Measurements from ENCODE around the gene AIG1. TPM values are rescaled to one million over a fixed set of nuclear protein-coding genes. Genes with fewer than 3 reads are reported as not detected.
A peak's percentile ranks its signal among the peaks of the same experiment; 100 is the strongest.
"Not testable (repeated sequence)": the region's sequence is repeated elsewhere in the genome, so short reads cannot be mapped to it uniquely, and the experiment has no call there.

AIG1 gene
- total and polyA plus RNA-seq, 2 donors, result 9.1 to 16.5 TPM

DNA sequence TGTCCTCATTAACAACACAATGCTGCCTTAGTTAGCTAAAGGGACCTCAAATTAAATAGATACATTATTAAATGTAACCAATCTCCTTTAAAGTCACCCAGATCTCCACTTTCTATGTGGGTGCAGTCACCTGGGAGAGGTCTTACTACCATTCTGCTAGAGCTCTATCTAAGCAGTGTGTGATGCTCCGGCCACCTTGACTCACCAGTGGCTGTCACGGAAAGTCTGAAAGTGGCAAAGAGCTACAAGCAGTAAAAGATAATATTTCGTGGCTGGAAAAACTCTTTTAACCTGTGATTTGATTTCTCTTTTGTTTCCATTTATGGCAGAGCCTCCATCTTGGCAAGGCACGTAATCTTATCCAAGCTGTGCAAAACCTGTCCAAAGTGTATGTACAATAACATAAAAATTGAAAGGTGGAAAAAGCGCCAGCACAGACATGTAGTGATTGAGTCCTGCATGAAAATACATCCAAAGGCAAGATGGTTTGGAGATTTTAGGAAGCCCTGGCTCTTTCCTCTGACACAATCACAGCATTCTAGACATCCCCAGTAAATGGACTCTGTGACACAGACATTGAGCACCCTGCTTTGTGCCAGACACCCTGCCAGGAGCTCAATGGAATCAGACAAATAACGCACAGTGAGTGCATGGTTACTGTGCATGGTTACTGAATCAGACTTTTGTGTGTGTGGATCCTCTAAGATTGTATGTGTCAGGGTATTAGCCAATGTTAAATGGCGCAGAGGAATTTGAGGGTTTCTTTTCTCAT, 273.2 kb downstream of the AIG1 start:
- no peaks in the 10 kb centered on the region for H3K4me1 ChIP-seq (ENCODE audit: control insufficient read depth in 2 of 2, insufficient read depth in 2 of 2, low read length in 2 of 2)
- H3K36me3 ChIP-seq (ENCODE audit: control insufficient read depth in 2 of 2, insufficient read depth in 2 of 2, low read length in 1 of 2), result no peaks in the 10 kb centered on the region
- H3K27ac ChIP-seq (ENCODE audit: low read depth in 1 of 2, low read length in 1 of 2), result no peak overlapping the region
- H3K27me3 ChIP-seq (ENCODE audit: control insufficient read depth in 2 of 2, insufficient read depth in 1 of 2, low read length in 1 of 2), result no peaks in the 10 kb centered on the region
- no peak for DNase-seq (ENCODE audit: low read depth in 6 of 9, low spot score in 9 of 9)
- WGBS, result 95% methylated on average over 7 of the region's 7 CpGs
- no peak overlapping the region for H3K4me3 ChIP-seq (ENCODE audit: low read length in 2 of 2)
- H3K9me3 ChIP-seq (ENCODE audit: control insufficient read depth in 2 of 2, insufficient read depth in 1 of 2, low read length in 1 of 2), result no peaks in the 10 kb centered on the region

DNA sequence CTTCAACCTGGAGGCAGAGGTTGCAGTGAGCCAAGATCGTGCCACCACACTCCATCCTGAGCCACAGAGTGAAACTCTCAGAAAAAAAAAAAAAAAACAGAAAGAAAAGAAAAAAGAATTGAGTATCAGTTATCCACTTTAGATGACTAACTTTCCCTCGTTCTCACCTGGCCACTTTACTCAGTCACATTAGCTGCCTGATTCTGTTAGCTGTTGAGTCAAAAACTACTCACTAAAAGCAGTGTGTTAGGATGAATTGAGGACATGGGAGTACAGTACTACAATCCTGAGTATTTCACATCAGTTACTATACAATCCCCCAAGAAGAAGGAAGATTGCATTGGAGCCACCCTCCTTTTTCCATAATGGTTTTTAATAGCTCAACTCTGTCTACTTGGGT, 275.2 kb downstream of the AIG1 start:
- H3K27ac ChIP-seq (ENCODE audit: low read depth in 1 of 2, low read length in 1 of 2), result no peak overlapping the region
- no peak for DNase-seq (ENCODE audit: low read depth in 6 of 9, low spot score in 9 of 9)
- WGBS, result over 99% methylated on average over 2 of the region's 2 CpGs
- no peaks in the 10 kb centered on the region for H3K9me3 ChIP-seq (ENCODE audit: control insufficient read depth in 2 of 2, insufficient read depth in 1 of 2, low read length in 1 of 2)
- H3K4me1 ChIP-seq (ENCODE audit: control insufficient read depth in 2 of 2, insufficient read depth in 2 of 2, low read length in 2 of 2), result no peaks in the 10 kb centered on the region
- no peaks in the 10 kb centered on the region for H3K27me3 ChIP-seq (ENCODE audit: control insufficient read depth in 2 of 2, insufficient read depth in 1 of 2, low read length in 1 of 2)
- no peak overlapping the region for H3K4me3 ChIP-seq (ENCODE audit: low read length in 2 of 2)
- no peaks in the 10 kb centered on the region for H3K36me3 ChIP-seq (ENCODE audit: control insufficient read depth in 2 of 2, insufficient read depth in 2 of 2, low read length in 1 of 2)

DNA sequence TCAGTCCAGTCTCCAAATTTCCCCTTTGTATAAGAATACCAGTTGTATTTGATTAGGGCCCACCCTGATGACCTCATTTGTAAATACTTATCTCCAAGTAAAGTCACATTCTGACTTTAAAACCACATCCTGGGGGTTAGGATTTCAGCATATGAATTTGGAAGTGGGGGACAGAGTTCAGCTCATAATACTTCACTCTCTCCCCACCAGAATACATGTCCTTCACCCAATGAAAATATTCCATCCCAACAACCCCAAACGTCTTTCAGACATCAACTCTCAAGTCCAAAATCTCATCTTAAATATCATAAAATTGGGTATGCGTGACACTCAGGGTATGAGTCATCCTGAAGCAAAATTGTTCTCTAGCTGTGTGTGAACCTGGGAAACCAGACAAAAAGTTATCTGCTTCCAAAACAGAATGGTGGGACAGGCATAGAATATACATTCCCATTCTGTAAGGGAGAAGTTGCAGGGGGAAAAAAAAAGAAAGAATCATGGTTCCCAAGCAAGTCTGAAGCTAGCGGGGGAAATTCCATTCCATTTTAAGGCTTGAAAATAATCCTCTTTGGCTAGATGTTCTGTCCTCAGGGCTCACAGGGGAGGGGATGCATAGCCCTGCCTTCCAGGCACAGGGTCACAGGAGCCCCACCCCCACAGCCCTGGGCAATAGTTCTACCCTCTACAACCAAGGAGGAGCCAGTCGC, 275.9 kb downstream of the AIG1 start:
- Histone ChIP-seq H3K36me3 (ENCODE audit: control insufficient read depth in 2 of 2, insufficient read depth in 2 of 2, low read length in 1 of 2) (no peaks in the 10 kb centered on the region), H3K9me3 (ENCODE audit: control insufficient read depth in 2 of 2, insufficient read depth in 1 of 2, low read length in 1 of 2) (no peaks in the 10 kb centered on the region), H3K4me1 (ENCODE audit: control insufficient read depth in 2 of 2, insufficient read depth in 2 of 2, low read length in 2 of 2) (no peaks in the 10 kb centered on the region), H3K27me3 (ENCODE audit: control insufficient read depth in 2 of 2, insufficient read depth in 1 of 2, low read length in 1 of 2) (no peaks in the 10 kb centered on the region), H3K4me3 (ENCODE audit: low read length in 2 of 2) (no peak overlapping the region), H3K27ac (ENCODE audit: low read depth in 1 of 2, low read length in 1 of 2) (no peak overlapping the region)
- no peak for DNase-seq (ENCODE audit: low read depth in 6 of 9, low spot score in 9 of 9)
- 96% methylated on average over 4 of the region's 4 CpGs for WGBS

DNA sequence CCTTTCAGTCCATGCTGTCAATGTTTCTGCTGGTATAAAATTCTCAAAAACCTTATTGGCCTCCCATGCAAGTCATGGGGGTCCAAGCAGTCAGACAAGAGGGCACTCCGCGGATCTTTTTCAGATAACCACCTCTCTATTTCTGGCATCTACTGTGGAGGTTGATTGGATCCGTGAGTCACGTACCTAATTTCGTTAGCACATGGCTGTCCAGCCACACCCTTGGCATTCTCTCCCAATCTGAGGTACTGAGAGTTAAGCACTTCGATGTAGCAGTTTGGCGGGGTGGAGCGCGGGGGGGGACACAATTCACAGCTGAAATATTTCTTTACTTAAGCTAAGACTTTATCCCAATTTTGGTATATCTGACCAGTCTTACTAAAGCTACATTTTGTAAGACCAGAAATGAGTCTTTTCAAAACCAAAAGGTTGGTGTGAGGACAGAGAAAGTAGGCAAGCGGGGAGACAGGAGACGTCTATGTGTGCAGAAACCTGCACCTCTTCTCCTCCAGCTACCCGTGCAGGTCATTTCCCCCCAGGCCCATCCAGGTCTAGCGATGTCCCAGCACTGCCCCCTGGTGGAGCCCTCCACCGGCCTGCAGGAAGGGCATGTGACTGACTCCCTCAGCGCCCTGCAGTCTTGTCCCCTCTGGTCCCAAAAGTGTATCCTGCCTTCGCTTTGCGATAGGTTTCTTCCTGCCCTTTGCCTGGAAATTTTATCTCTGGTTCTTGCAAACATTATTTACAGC, 276.7 kb downstream of the AIG1 start:
- Histone ChIP-seq H3K9me3 (ENCODE audit: control insufficient read depth in 2 of 2, insufficient read depth in 1 of 2, low read length in 1 of 2) (no peaks in the 10 kb centered on the region), H3K27ac (ENCODE audit: low read depth in 1 of 2, low read length in 1 of 2) (no peak overlapping the region), H3K27me3 (ENCODE audit: control insufficient read depth in 2 of 2, insufficient read depth in 1 of 2, low read length in 1 of 2) (no peaks in the 10 kb centered on the region), H3K4me3 (ENCODE audit: low read length in 2 of 2) (no peak overlapping the region), H3K4me1 (ENCODE audit: control insufficient read depth in 2 of 2, insufficient read depth in 2 of 2, low read length in 2 of 2) (no peaks in the 10 kb centered on the region), H3K36me3 (ENCODE audit: control insufficient read depth in 2 of 2, insufficient read depth in 2 of 2, low read length in 1 of 2) (no peaks in the 10 kb centered on the region)
- WGBS, result 94% methylated on average over 17 of the region's 17 CpGs
- DNase-seq (ENCODE audit: low read depth in 6 of 9, low spot score in 9 of 9), result peak in 6 of 9 donors; percentile 5 to 49 (median 16)

DNA sequence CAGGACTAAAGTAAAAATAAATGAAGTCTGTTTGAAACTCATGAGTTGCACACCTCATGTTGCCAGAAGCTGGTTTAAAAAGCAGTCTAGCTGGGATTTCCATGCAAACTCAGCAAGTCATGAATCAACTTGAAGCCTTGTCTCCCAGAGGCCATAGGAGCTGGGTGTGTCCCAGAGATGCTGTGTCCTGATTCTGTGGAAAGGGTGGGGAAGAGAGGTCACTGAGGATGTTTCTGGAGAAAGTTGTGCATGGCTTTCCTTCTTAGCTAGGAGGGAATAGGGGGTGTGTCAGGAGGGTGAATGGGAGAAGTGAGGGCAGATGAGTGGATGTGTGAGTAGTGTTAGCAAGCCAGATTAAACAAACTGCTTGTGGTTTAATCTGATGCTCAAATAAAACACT, 278.5 kb downstream of the AIG1 start:
- Histone ChIP-seq H3K27ac (ENCODE audit: low read depth in 1 of 2, low read length in 1 of 2) (no peak overlapping the region), H3K9me3 (ENCODE audit: control insufficient read depth in 2 of 2, insufficient read depth in 1 of 2, low read length in 1 of 2) (no peaks in the 10 kb centered on the region), H3K4me1 (ENCODE audit: control insufficient read depth in 2 of 2, insufficient read depth in 2 of 2, low read length in 2 of 2) (no peaks in the 10 kb centered on the region), H3K36me3 (ENCODE audit: control insufficient read depth in 2 of 2, insufficient read depth in 2 of 2, low read length in 1 of 2) (no peaks in the 10 kb centered on the region), H3K27me3 (ENCODE audit: control insufficient read depth in 2 of 2, insufficient read depth in 1 of 2, low read length in 1 of 2) (no peaks in the 10 kb centered on the region), H3K4me3 (ENCODE audit: low read length in 2 of 2) (no peak overlapping the region)
- DNase-seq (ENCODE audit: low read depth in 6 of 9, low spot score in 9 of 9), result no peak

DNA sequence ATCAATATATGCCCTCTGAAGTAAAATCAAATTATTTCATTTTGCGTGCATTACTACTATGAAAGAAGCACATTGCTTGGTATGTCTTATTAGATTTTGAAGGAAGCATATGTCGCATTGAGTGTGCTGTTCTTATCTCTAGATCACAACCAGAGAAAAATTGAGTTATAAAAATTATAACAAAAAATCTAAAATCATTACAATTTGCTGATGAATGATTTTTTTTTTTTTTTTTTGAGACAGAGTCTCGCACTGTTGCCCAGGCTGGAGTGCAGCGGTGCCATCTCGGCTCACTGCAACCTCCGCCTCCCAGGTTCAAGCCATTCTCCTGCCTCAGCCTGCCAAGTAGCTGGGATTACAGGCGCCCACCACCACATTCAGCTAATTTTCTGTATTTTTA, 284.8 kb downstream of the AIG1 start:
- DNase-seq (ENCODE audit: low read depth in 6 of 9, low spot score in 9 of 9); H3K36me3 ChIP-seq (ENCODE audit: control insufficient read depth in 2 of 2, insufficient read depth in 2 of 2, low read length in 1 of 2): not testable (repeated sequence)
- 97% methylated on average over 7 of the region's 7 CpGs for WGBS

DNA sequence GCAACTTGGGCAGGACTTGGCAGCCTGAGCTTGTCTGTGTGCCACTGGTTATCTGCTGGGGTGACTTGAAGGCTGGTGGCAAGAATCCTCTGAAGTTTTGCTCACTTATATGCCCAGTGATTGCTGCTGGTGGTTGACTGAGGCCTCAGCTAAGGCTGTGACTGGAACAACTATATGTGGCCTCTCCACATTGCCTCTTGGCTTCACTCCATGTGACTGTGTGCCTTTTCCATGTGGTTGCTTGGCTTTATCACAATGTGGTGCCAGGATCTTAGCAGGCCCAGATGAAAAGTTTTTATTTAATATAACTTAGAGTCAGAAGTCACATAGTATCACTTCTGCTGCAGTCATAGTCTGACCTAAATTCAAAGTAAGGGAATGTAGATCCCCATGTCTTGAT, 285.3 kb downstream of the AIG1 start:
- DNase-seq (ENCODE audit: low read depth in 6 of 9, low spot score in 9 of 9), result no peak
- Histone ChIP-seq H3K9me3 (ENCODE audit: control insufficient read depth in 2 of 2, insufficient read depth in 1 of 2, low read length in 1 of 2) (no peaks in the 10 kb centered on the region), H3K4me3 (ENCODE audit: low read length in 2 of 2) (no peak overlapping the region)

More for the DNA sequence above, 284.8 kb downstream of the AIG1 start:
- not testable (repeated sequence) for H3K4me3 ChIP-seq (ENCODE audit: low read length in 2 of 2); H3K27me3 ChIP-seq (ENCODE audit: control insufficient read depth in 2 of 2, insufficient read depth in 1 of 2, low read length in 1 of 2); H3K9me3 ChIP-seq (ENCODE audit: control insufficient read depth in 2 of 2, insufficient read depth in 1 of 2, low read length in 1 of 2); H3K27ac ChIP-seq (ENCODE audit: low read depth in 1 of 2, low read length in 1 of 2); H3K4me1 ChIP-seq (ENCODE audit: control insufficient read depth in 2 of 2, insufficient read depth in 2 of 2, low read length in 2 of 2)

DNA sequence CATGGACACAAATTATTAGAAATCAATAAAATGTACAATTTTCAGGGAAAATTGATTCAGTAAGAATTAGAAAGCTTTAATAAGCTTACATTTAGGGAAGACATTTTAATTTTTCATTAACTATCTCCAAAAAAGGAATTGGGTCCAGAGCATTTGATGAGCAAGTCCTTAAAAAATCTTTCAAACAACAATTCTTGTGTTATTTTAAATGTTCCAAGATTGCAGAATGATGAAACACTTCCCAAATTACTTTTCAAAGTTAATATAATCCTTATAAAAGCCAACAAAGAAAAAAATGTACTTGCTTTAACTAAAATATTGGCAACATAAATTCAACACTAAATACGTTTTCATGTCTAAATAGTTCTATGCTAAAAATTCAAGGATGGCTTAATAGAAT, 287.8 kb downstream of the AIG1 start:
- H3K27me3 ChIP-seq (ENCODE audit: control insufficient read depth in 2 of 2, insufficient read depth in 1 of 2, low read length in 1 of 2), result no peaks in the 10 kb centered on the region
- H3K9me3 ChIP-seq (ENCODE audit: control insufficient read depth in 2 of 2, insufficient read depth in 1 of 2, low read length in 1 of 2), result no peaks in the 10 kb centered on the region
- 93% methylated on average over 1 of the region's 1 CpG for WGBS
- H3K4me3 ChIP-seq (ENCODE audit: low read length in 2 of 2), result no peak overlapping the region
- no peak overlapping the region for H3K27ac ChIP-seq (ENCODE audit: low read depth in 1 of 2, low read length in 1 of 2)
- DNase-seq (ENCODE audit: low read depth in 6 of 9, low spot score in 9 of 9), result no peak
- no peaks in the 10 kb centered on the region for H3K4me1 ChIP-seq (ENCODE audit: control insufficient read depth in 2 of 2, insufficient read depth in 2 of 2, low read length in 2 of 2)
- no peaks in the 10 kb centered on the region for H3K36me3 ChIP-seq (ENCODE audit: control insufficient read depth in 2 of 2, insufficient read depth in 2 of 2, low read length in 1 of 2)

More for the DNA sequence above, 285.3 kb downstream of the AIG1 start:
- Histone ChIP-seq H3K27me3 (ENCODE audit: control insufficient read depth in 2 of 2, insufficient read depth in 1 of 2, low read length in 1 of 2) (no peaks in the 10 kb centered on the region), H3K36me3 (ENCODE audit: control insufficient read depth in 2 of 2, insufficient read depth in 2 of 2, low read length in 1 of 2) (no peaks in the 10 kb centered on the region), H3K4me1 (ENCODE audit: control insufficient read depth in 2 of 2, insufficient read depth in 2 of 2, low read length in 2 of 2) (no peaks in the 10 kb centered on the region), H3K27ac (ENCODE audit: low read depth in 1 of 2, low read length in 1 of 2) (no peak overlapping the region)

DNA sequence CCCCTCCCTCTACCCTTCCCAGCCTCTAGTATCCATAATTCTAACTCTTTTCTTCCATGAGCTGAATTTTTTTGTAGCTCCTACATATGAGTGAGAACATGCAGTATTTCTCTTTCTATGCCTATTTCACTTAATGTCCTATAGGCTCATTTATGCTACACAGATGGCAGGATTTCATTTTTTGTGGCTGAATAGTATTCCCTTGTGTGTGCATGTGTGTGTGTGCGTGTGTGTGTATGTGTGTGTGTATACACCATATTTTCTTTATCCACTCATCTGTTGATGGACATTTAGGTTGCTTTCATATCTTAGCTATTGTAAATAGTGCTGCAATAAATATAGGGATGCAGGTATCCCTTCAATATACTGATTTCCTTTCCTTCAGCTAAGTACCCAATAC, 288.8 kb downstream of the AIG1 start:
- H3K27ac ChIP-seq (ENCODE audit: low read depth in 1 of 2, low read length in 1 of 2), result no peak overlapping the region
- H3K4me1 ChIP-seq (ENCODE audit: control insufficient read depth in 2 of 2, insufficient read depth in 2 of 2, low read length in 2 of 2), result no peaks in the 10 kb centered on the region
- 93% methylated on average over 1 of the region's 1 CpG for WGBS
- no peaks in the 10 kb centered on the region for H3K36me3 ChIP-seq (ENCODE audit: control insufficient read depth in 2 of 2, insufficient read depth in 2 of 2, low read length in 1 of 2)
- H3K27me3 ChIP-seq (ENCODE audit: control insufficient read depth in 2 of 2, insufficient read depth in 1 of 2, low read length in 1 of 2), result no peaks in the 10 kb centered on the region
- H3K4me3 ChIP-seq (ENCODE audit: low read length in 2 of 2), result no peak overlapping the region
- DNase-seq (ENCODE audit: low read depth in 6 of 9, low spot score in 9 of 9), result no peak
- H3K9me3 ChIP-seq (ENCODE audit: control insufficient read depth in 2 of 2, insufficient read depth in 1 of 2, low read length in 1 of 2), result no peaks in the 10 kb centered on the region
